Small intestine (tissue), 16 donors: ENCODE measurements around the gene FRY. TPM values are rescaled to one million over a fixed set of nuclear protein-coding genes. Genes with fewer than 3 reads are reported as not detected.
"Not testable (repeated sequence)": the region's sequence is repeated elsewhere in the genome, so short reads cannot be mapped to it uniquely, and the experiment has no call there.

ENCODE experiments used
- DNase-seq, 2 donors: peaks; one replicate each; pipeline versions ENCODE4 v3.0.0 to v3.0.0-alpha.2; 2013
- FAIRE-seq: peaks from 2 replicates; lab custom pipeline; 2012; peaks lifted over from hg19 to GRCh38; lab: Jason Lieb, UNC
- H3K27ac ChIP-seq, 3 donors: one replicate each; pipeline ENCODE4 v1.5.1; 2013; ENCODE audit warnings: low read length in 2 of 3, mild to moderate bottlenecking in 2 of 3, control low read depth in 1 of 3, inconsistent platforms in 1 of 3, low read depth in 1 of 3, moderate library complexity in 1 of 3
- H3K27me3 ChIP-seq, 3 donors: one replicate each; pipeline ENCODE4 v1.6.1; 2013; ENCODE audit warnings: low read length in 3 of 3, inconsistent platforms in 1 of 3; ENCODE audit not compliant: control insufficient read depth in 3 of 3, insufficient read depth in 3 of 3
- H3K36me3 ChIP-seq, 3 donors: one replicate each; pipeline ENCODE4 v1.6.1; 2013; ENCODE audit warnings: low read length in 3 of 3, inconsistent platforms in 1 of 3, low read depth in 1 of 3, mild to moderate bottlenecking in 1 of 3, moderate library complexity in 1 of 3; ENCODE audit not compliant: control insufficient read depth in 3 of 3, insufficient read depth in 2 of 3
- H3K4me1 ChIP-seq, 3 donors: one replicate each; pipeline ENCODE4 v1.6.1; 2013; ENCODE audit warnings: low read length in 2 of 3, inconsistent platforms in 1 of 3, low read depth in 1 of 3, mild to moderate bottlenecking in 1 of 3, moderate library complexity in 1 of 3; ENCODE audit not compliant: control insufficient read depth in 3 of 3, insufficient read depth in 2 of 3
- H3K4me3 ChIP-seq, 3 donors: one replicate each; pipeline ENCODE4 v1.5.1; 2013; ENCODE audit warnings: low read length in 3 of 3, control low read depth in 1 of 3, inconsistent platforms in 1 of 3, low read depth in 1 of 3, mild to moderate bottlenecking in 1 of 3, moderate library complexity in 1 of 3
- H3K9me3 ChIP-seq, 2 donors: one replicate each; pipeline ENCODE4 v1.6.1; 2013; ENCODE audit warnings: low read depth in 1 of 2, low read length in 1 of 2; ENCODE audit not compliant: control insufficient read depth in 2 of 2, insufficient read depth in 1 of 2
- WGBS, 3 donors: extraction: QIAGEN DNeasy Blood & Tissue Kit; methylation state at CpG; one replicate each; pipeline ENCODE4 v1.1.7; 2013; 5-methylcytosine and 5-hydroxymethylcytosine counted together
- long read RNA-seq, 10 donors: transcript quantifications; one replicate each; lab custom pipeline, GENCODE V29; 2026
- polyA plus RNA-seq, 4 donors: library from polyadenylated mRNA; stranded (reverse) in 3 of 4; unstranded in 1 of 4; fragments of 200-250 nt in 3 of 4; fragments of 120-200 nt in 1 of 4; gene quantifications; one replicate each; pipeline versions ENCODE4 v1.2.1 to v1.2.3, GENCODE V29; 2013
- donor health status: healthy with polysubstance abuse.
- donor health status: control.
- donor health status: control.
- donor health status: Bipolar disorder and iron deficiency.
- donor health status: healthy.

FRY gene
- polyA plus RNA-seq, result 10 to 100 TPM in 1 of 4 donors, 1 to 10 TPM in 3; 2.0 to 13.6 (median 3.6) TPM
- long read RNA-seq, donor 1, result 0 reads
- long read RNA-seq, donor 2, result 0 reads
- long read RNA-seq, donor 3, result 0 reads
- long read RNA-seq, donor 4, result 0 reads
- long read RNA-seq, donor 5, result 0 reads
- long read RNA-seq, donor 6, result 0 reads
- long read RNA-seq, donor 7, result 0 reads
- long read RNA-seq, donor 8, result 0 reads
- long read RNA-seq, donor 9, result 0 reads
- long read RNA-seq, donor 10, partial matches to known transcripts, result 0 of 1 reads
- long read RNA-seq, donor 10, other reads (novel, unspliced or antisense), result 0 of 1 reads

DNA sequence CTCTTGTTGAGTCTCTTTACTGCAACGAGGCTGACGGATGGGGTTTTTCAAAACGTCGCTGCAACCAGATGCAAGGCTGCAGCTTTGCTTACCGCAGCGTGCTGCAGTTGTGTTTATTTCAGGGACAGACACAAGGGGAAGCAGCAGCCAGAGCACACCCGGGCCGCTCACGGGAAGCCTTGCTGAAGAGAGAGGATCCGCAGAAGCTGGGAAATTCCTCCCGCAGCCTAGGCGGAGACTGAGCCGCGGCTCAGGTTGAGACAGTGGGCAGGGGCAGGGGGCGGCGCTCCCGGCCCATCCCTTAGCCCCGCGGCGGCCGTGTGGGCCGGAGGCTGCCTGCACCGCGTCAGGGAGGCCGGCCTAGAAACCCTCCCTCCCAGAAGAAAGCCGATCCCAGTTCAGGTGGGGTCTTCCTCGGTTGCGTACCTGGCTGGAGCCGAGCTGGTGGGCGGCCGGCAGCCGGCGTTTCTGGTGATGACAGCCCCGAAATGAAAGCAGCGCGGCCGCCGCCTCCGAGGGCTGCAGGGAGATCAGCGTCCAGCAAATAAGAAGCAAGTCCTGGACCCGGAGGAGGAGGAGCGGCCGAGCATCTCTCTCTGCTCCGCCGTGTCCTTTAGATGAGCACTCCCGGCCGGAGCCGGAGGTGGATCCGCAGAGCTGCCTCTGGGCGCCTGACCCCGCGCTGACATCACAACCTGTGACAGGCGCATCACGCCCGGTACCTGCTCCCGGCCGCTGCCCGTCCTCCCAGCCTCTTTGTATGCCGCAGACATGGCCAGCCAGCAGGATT lies at the start of gene FRY:
TSS of gene FRY (plus strand) at position 750 of the 790 bp plus-strand sequence. CDS start at position 772, 22 bp downstream.
- Histone ChIP-seq H3K36me3 (no peaks in the 10 kb centered on the region), H3K4me3 (peak within 1 kb of the TSS; percentile 37 to 47 (median 44)), H3K9me3 (no peaks in the 10 kb centered on the region), H3K27ac (peak within 1 kb of the TSS in 2 of 3 donors; percentile 34 to 53), H3K4me1 (peaks cover 0 to 6% (median 2%) of the 10 kb centered on the region in 3 donors), H3K27me3 (peaks cover 0 to 4% (median 0%) of the 10 kb centered on the region in 3 donors)
- FAIRE-seq, result no peak
- DNase-seq, result peak; percentile 41 to 60
- WGBS, 3 donors, result 0 to 1% (median 1%) methylated on average over 52 to 59 of the region's 59 CpGs

DNA sequence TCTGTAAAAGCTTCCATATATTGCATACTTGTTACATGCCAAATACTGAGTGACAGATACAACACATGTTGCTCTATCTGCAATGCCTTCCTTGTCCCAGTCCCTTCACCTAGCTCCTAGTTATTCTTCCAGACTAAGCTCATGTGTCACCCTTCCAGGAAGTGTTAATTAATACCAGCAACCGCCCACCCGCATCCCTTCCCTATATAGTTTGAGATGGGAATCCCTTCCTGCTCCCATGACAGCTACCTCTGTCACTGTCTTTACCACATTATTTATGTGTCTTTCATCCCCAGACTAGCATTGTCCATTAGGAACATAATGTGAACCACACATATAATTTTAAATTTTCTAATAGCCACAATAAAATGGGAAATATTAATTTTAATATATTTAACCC lies 49.5 kb upstream of the FRY start:
- Histone ChIP-seq H3K4me1 (no peaks in the 10 kb centered on the region), H3K4me3 (no peak overlapping the region), H3K27me3 (no peaks in the 10 kb centered on the region), H3K36me3 (no peaks in the 10 kb centered on the region), H3K9me3 (peaks cover 0 to 3% of the 10 kb centered on the region in 2 donors), H3K27ac (no peak overlapping the region)
- no peak for FAIRE-seq
- 86 to 95% (median 94%) methylated on average over 2 of the region's 2 CpGs for WGBS, 3 donors
- no peak for DNase-seq

DNA sequence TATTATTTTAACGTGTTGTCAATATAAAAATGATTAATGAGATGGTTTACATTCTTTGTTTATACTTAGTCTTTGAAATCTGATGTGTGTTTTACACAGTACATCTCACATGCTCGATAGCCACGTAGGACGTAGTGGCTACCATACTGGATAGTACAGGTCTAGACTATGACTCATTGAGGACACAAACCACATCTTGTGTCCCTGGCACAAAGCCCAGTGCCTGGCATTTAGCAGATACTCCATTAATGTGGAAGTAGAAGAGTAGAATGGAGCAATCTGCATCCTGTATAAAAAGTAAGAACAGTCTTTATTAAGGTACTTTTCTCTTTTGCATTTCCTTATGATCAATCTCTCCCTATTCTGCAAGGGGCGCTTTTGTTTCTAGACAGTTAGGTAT lies 49.0 kb upstream of the FRY start:
- H3K4me3 ChIP-seq, result no peak overlapping the region
- no peak overlapping the region for H3K27ac ChIP-seq
- peaks cover 0 to 3% of the 10 kb centered on the region in 2 donors for H3K9me3 ChIP-seq
- no peaks in the 10 kb centered on the region for H3K27me3 ChIP-seq
- WGBS, 3 donors, result 43 to 55% (median 49%) methylated on average over 5 of the region's 5 CpGs
- FAIRE-seq (peak; percentile 49), DNase-seq (peak in 1 of 2 donors; percentile 87)
- no peaks in the 10 kb centered on the region for H3K4me1 ChIP-seq
- no peaks in the 10 kb centered on the region for H3K36me3 ChIP-seq

DNA sequence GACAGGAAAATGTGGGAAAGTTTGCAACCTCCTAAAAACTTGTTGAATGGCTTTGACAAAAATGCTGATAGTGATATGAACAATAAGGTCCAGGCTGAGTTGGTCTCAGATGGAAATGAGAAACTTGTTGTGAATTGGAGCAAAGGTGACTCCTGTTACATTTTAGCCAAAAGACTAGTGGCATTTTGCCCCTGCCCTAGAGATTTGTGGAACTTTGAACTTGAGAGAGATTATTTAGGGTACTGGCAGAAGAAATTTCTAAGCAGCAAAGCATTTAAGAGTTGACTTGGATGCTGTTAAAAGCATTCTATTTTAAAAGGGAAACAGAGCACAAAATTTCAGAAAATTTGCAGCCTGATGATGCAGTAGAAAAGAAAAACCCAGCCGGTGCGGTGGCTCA lies 47.9 kb upstream of the FRY start:
- not testable (repeated sequence) for H3K4me1 ChIP-seq, FAIRE-seq, H3K27ac ChIP-seq, H3K36me3 ChIP-seq, H3K9me3 ChIP-seq, H3K4me3 ChIP-seq, H3K27me3 ChIP-seq
- peak in 1 of 2 donors; percentile 23 for DNase-seq
- whole genome bisulfite sequencing, 3 donors, result 91 to 95% (median 94%) methylated on average over 2 of the region's 2 CpGs

DNA sequence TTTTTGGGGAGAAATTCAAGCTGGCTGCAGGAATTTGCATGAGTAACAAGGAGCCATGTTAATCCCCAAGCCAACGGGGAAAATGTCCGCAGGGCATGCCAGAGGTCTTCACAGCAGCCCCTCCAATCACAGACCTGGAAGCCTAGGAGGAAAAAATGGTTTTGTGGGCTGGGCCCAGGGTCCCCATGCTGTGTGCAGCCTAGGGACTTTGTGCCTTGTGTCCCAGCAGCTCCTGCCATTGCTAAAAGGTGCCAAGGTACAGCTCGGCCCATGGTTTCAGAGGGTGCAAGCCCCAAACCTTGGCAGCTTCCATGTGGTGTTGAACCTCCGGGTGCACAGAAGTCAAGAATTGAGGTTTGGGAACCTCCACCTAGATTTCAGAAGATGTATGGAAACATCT lies 47.2 kb upstream of the FRY start:
- H3K4me3 ChIP-seq, H3K9me3 ChIP-seq, H3K4me1 ChIP-seq, FAIRE-seq, DNase-seq, H3K27me3 ChIP-seq, H3K36me3 ChIP-seq, H3K27ac ChIP-seq: not testable (repeated sequence)
- 93 to 98% (median 95%) methylated on average over 4 of the region's 4 CpGs for WGBS, 3 donors

DNA sequence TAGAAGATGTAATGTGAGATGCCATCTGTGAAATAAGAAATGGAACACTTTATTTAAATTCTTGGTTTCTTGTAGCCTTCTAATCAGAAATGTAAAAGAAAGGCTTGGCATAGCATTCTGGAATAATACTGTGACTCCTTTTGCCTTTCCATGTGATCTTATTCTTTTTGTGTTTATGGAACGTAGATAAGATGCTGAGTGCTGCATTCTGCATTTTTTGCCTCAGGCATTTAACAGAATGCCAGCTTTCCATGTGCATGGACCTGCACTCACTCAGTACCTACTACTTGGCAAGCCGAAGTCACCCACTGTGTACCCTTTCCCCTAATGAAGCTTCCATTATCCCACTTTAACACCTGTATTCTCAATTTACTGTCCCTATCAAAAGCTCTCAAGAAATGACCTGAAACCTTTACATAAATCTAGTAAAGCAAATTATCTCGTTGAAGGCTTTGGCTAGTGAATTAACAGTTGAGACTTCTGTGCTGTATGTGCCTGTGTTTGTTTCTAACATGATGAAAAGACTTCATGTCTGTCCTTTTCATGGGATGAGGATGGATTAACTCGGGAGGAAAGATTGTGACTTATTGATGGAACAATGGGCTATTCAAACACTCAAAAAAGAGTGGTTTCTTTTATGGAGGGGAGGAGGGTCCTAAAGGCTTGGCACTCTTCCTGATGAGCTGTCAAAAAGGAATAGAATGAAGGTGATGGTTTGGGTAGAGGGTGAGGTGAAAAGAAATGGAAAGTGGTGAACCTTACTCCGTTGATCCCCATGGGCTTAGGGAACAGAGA lies 44.7 kb upstream of the FRY start:
- Histone ChIP-seq H3K4me1 (no peaks in the 10 kb centered on the region), H3K4me3 (no peak overlapping the region), H3K27ac (no peak overlapping the region), H3K36me3 (no peaks in the 10 kb centered on the region), H3K27me3 (no peaks in the 10 kb centered on the region), H3K9me3 (peaks cover 0 to 10% of the 10 kb centered on the region in 2 donors)
- 59 to 74% (median 61%) methylated on average over 5 of the region's 5 CpGs for WGBS, 3 donors
- FAIRE-seq (no peak), DNase-seq (no peak)

DNA sequence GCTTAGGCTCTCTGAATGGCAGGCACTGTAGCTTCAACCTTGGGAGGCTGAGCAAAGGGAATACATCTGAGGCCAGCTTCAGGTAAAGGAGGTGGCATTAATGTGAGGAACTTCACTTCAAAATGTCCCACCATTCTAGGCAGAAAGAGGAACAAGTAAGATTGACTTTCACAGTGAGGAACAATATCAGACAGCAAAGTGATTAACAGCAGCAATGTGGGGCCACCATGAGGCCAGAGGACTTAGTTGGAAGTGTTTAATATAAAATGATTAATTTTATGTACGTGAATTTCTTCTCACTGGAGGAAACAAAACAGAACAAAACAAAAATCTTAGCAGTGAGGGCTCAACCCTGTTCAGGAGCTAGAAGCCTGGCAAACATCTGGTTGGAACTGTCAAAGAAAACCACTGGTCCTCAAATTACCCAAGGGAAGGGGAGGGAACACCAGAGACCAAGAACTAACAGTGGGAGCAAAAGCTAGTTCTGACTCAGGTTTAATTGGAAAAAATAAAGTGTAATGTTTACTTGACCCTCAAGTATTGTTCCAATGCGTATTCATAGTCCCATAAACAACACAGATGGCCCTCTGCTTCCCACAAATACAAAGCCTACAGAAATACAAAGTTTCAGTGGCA lies 43.9 kb upstream of the FRY start:
- Histone ChIP-seq H3K9me3 (peaks cover 0 to 10% of the 10 kb centered on the region in 2 donors), H3K27ac (no peak overlapping the region), H3K4me1 (no peaks in the 10 kb centered on the region), H3K4me3 (no peak overlapping the region), H3K36me3 (no peaks in the 10 kb centered on the region), H3K27me3 (no peaks in the 10 kb centered on the region)
- no peak for DNase-seq
- FAIRE-seq, result no peak
- 66 to 87% (median 66%) methylated on average over 2 of the region's 2 CpGs for WGBS, 3 donors

DNA sequence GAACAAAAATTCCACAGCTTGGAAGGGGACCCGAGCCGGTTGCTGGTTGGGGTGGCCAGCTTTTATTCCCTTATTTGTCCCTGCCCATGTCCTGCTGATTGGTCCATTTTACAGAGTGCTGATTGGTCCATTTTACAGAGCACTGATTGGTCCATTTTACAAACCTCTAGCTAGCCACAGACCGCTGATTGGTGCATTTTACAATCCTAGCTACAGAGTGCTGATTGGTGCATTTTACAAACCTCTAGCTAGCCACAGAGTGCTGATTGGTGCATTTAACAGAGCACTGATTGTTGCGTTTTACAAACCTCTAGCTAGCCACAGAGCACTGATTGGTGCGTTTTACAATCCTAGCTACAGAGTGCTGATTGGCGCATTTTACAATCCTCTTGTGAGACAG lies 37.2 kb upstream of the FRY start:
- H3K9me3 ChIP-seq, H3K36me3 ChIP-seq, DNase-seq, FAIRE-seq, H3K4me3 ChIP-seq, H3K4me1 ChIP-seq, H3K27ac ChIP-seq, H3K27me3 ChIP-seq: not testable (repeated sequence)
- WGBS, 3 donors, result 94 to 98% (median 95%) methylated on average over 6 of the region's 6 CpGs
